ENCODE data around the gene ATXN7L1.
A peak's percentile ranks its signal among the peaks of the same experiment; 100 is the strongest.

ATXN7L1 gene

DNA sequence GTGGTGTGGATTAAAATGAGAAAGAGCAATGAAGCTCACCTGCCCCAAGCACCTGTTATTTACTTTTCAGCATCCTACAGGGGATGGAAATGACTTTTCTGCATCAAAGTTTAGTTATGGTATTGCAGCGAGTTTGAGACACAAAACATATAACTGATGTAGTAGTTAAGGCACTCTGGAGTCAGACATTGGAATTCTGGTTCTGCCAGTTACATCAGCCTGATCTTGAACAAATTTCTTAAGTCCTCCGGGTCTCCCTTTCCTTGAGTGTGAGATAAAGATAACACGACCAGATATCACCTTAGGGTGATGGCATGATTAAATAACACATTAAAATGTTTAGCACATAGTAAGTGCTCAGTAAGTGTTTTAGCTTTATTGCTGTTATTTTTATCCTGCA, 97.4 kb downstream of the ATXN7L1 start:
- no peak for DNase-seq (ENCODE audit: low read depth in 2 of 2)

DNA sequence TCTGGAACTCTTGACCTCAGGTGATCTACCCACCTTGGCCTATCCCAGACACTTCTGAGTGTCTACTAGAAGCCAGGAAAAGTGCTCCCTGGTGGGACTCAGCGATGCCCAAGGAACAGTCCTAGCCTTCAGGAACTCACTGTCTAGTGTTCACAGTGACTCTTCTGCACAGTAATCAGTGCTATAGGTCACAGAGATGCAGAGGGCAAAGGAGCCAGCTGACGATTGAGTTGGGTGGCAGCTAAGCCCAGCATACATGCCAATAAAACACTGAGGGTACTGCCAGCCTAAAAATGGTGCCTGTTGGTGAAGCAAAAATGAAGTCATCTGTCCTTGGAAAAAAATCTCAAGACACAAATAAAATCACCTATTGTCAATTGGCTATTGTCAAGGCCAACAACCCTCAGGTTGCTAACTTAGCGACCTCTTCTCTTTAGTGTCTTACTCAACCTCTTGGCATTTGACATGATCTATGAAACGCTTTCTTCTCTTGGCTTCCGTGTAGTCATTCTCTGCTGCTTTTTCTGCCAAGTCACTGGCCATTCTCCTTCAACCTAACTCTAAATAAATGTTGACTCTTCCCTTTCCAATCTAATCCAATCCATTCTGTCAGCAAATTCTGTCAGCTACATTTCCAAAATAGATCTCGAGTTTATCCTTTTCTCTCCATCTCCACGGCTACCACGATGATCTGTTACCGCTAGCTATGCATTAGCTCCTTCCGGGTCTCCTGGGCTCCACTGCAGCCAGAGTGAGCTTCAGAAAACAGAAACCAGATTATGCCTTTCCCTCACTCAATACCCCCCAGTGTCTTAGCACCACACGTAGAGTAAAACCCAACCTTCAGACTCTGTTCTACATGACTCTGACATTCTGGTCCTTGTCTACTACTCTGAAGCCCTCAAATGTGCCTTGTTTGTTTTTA, 99.2 kb downstream of the ATXN7L1 start:
- DNase-seq (ENCODE audit: low read depth in 2 of 2): no peak

DNA sequence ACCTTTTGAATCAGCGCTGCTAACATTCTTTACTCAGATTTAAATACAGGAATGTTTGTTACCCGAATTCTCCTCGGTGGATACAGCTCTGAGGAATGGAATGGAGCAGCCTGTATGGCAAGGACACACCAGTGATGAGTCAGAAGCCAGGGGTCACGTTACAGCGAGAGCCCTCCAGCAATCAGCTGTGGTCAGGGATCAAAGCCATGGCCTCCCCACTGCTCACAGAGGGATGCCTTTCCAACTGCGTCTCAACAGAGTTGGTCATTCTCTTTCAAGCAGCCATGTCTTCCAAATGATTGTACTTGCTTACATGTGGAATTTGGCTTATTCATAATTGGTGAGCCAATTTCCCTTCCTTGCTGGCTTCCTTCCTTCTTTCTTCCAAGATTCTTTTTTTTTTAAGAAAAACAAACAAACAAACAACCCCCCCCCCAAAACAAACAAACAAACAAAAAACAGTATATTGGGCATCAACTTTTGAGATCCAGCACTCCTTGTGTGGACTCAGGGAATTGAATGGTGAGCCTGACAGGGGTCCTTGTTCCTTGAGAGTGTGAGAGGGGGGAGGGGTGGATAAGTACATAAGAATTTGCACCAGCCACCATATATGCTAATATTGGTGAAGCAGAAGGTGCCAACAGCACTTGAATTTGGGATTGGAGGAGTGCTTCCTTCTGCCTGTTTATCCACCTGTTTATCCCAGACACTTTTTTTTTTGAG, 100.2 kb downstream of the ATXN7L1 start:
- peak; percentile 88 to 89 for DNase-seq (ENCODE audit: low read depth in 2 of 2)

DNA sequence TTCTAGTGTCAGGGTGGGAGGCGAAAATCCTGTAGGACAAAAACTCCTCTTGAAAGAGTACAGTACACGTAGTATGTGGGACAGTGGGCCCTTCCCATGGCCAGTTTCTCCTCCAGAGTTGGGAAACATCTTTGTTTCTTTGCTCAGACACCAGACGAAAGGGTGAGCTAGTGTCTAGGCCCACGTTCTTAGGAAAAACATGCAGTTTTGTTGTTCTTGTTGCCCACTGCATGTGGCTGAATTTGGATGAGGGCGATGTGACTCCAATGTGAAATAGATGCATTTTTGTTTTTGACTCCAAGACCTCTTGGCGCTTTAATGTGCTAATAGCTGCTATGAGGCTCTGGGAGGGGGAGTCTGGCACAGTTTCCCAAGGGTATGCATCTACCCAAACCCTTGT, 100.8 kb downstream of the ATXN7L1 start:
- no peak for DNase-seq (ENCODE audit: low read depth in 2 of 2)

DNA sequence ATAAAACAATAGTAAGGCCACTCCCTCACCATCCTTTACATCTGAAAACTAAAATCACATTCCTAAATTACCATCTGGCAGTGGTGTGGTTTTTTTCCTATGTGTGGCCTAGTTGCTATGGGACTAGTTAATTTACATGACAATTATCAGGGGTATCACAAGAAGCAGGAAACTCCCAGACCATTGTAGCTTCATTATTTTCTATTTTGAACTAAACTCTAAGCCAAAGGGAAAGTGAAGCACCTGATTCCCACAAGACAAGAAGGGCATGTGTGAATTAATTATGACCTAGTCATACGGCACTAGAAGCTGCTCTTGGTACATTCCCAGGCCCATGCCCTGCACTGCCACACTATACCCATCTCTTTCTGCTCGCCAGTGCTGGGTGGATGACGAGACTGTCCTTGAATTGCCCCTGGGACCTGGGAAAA, 103.4 kb downstream of the ATXN7L1 start:
- no peak for DNase-seq (ENCODE audit: low read depth in 2 of 2)

DNA sequence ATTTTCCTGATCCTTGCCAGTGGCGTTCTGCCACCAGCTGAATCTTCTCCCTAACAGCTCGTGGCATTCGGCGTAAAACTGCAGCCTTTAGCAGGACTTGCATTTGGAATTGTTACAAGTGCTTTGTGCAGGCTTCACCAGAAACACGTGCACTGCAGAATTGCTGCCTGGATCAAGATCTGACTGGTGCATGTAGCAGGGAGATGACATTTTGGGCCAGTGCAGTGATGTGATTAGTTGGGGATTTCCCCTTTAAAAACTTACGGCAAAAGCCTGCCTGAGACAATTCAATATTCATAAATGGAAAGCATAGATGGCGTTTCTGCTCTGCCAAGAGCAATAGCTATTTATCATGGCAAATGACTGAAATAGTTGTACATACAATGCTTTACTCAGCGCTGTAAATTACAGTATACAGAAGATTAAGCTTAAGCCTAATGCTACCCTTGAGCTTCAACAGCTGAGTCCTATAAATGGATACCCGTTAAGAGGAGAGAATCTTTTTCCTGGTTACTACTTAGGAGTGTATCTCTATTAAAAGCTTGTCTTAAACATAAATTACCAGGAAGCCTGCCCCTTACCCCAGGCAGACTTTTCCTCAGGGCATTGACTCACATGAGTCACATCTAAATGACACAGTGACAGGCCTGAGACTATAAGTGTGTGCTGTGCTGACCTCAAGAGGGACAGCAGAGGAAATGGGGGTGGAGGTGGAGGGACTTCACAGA, 106.3 kb downstream of the ATXN7L1 start:
- DNase-seq (ENCODE audit: low read depth in 2 of 2): peak in 1 of 2 experiments; percentile 32

DNA sequence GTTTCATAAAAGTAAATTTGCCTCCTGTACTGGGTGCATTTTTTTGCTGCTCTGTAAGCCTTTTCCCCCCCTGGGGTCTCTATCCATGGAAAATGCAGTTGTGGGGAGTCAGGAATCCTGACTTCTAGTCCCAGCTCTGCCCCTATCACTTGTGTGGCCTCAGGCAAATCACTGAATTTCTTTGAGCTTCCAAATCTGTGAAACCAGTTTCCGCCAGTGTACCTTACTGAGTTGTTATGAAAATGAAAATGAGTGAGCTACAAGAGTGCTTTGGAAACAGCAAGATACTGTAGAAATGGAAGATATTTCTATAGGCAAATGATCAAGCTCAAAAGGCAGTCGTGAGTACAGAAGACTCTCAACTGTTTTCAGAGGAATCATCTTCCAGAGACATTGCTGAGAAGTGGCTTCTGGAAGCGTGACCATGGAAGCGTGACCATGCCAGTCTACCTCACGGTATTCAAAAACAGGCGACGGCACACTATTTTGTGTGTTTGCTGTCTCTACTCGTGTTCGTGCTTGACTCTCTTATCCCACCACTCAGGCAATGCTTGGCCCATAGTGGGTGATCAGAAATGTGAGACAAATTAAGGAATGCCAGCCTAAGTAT, 107.4 kb downstream of the ATXN7L1 start:
- no peak for DNase-seq (ENCODE audit: low read depth in 2 of 2)

DNA sequence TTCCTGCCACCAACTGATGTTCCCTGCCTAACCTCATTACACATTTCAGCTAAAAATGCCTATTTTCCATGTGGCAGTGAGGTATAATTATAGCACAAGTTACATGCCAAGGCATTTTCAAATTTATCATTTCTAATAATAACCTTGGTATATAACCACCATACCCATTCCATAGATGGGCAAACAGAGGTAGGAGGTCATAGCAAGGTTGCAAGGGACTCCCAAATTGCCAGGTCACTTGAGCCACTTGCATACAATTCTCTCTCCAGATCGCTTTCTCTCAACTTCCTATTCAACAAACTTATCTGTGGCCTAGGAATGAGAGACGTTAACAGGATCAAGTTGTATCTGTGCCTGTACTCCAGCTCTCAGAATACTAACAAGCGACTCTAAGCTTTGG, 108.3 kb downstream of the ATXN7L1 start:
- DNase-seq (ENCODE audit: low read depth in 2 of 2): no peak

DNA sequence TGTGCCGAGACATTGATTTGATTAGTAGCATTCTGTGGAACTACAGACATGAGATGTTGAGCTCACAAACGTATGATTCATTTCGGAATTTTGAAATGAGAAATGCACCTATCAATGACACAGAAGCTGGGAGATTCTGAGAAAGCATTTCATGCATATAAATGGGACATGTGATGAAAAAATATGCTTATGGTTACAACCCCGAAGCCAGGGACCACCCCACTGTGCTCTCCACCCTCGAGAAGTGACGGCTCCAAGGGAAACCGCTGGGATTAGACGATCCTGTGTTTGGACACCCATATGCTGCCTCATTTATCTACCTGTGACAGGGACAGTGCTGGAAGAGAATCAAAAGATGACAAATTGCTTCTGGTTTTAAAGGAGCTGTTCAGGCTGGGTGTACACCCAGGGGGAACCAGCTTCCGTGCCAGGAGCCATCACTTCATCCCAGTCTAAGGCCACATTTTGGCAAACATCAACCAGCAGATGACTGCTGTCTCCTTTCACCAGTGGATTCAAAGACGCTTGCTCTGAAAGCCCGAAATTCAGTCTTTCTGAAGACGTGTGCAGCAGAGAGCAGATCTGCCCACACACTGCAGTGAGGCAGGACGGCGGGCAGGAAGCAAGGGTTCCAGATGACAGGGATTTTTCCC, 109.9 kb downstream of the ATXN7L1 start:
- peak; percentile 35 to 49 for DNase-seq (ENCODE audit: low read depth in 2 of 2)

DNA sequence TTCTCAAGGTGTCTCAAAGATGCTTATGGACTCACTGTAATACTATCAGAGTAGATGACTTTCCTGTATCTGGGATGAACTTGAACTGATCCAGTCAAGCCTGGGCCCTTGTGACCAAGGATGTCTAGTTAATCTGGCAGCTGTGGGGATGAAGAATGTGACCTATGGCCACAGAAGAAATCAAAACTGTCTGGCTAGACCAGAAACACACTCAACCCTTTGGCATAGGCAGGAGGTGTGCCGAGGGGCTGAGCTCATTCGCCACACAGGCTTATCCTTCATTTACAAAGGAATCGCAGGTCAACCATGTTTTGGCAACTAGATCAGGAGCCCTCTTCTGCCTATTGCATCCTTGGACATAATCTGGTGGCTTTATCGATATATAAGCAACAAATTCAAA, 110.6 kb downstream of the ATXN7L1 start:
- no peak for DNase-seq (ENCODE audit: low read depth in 2 of 2)

DNA sequence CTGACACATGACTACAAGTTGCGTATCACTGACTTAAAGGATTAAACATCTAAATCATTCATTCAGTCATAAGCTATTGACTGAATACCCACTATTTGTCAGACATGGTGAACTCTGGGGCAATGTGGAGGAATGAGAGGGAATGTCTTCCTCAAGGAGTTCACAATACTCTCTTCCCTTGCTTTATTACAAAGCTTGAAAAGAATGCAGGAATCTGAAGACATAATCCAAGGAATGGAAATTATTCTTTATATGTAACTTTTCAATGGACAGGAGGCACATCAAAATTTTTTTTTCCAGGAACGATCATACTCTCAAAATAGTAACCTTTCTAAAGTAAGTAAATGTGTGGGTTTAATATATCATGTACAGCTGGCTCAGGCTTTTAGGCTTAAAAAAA, 111.9 kb downstream of the ATXN7L1 start:
- DNase-seq (ENCODE audit: low read depth in 2 of 2): no peak

DNA sequence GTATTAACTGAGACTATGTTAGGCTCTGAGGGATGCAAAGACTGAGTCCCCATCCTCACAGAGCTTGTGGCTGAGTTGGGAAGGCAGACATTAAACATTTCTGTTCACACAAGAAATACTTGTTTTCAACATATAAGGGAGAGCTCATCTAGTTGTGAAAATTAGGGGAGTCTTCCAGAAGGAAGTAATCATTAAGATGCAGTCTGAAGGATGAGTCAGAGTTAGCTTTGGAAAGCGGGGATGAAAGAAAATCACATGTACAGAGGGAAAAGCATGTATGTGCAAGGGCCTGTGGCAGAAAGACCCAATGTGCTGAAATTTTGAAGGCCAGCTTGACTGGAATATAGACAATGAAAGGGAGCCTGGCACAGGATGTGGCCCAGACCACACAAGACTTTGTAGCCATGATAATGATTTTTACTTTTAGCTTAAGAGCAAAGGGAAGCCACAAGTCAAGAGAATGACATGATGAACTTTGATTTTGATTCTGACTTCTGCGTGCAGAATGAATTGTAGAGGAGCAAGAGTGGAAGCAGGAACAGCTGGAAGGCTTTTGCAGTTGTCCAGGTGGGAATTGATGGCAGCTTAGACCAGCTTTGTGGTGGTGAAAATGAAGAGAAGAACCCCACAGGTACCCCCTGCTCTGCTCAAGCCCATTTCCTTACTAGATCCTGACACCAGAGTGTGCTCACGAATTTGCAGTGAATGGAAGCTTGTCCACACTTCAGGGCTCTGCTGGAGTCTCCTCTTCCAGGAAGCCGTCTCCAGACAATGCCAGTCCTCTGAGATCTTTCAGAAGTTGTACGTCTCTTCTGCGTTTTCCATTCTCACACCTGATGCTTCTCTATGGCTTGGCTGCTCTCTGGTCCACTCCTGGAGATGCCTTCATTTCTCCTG, 115.6 kb downstream of the ATXN7L1 start:
- peak; percentile 51 for DNase-seq (ENCODE audit: low read depth in 2 of 2)

DNA sequence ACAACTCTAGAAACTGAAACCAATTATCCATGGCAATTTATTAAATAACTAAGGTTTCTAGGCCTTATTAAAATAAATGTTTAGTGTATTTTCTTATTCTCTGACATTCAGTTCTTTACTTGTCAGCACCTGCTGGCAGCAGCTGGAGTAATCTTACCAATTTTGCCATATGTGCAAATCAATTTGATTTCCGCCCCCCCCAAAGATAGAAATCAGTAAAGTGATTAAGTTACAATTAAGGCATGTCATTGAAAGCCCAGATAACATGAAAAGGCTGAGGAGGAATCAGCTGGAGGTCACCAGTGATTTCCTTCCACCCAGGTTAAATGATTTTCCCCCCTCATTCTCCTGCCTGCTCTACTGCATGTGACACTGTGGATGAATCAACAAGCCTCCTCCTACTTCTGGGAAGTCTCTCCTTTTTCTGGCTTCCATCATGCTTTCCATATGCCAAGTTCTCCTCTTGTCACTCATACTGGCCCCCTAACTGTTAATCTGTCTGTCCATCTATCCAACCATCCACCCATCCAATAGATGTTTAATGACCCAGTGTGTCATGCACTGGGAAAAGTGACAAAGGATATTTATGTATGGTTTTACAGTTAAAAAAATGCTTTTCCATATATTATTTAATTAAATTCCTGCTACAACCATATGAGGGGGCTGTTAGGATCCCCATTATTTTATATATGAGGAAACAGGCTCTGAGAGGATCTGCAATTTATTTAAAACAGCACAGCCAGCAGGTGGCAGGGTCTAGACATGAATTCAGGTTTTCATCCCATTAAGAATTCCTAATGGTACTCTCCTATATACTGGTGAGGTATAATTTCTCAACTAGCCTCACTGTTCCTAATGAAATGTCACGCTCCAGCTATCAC, 116.5 kb downstream of the ATXN7L1 start:
- peak; percentile 42 to 45 for DNase-seq (ENCODE audit: low read depth in 2 of 2)

DNA sequence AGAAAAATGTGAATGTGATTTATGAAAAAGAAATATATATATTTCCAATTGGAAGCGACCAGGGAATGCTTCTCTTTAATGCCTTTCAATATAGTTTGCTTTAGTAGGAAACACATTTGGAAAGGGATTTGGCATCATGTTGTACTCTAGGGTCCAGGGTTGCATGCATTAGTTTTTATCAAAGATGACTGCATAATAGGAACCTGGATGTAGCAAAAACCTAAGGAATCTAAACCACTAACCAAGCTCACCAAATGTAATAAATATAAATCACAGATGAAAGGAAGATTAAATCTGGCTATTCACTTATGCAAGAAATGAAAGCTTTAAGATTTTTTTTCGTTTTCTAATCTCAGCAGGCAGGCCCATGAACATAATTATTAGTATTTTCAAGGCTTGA, 120.0 kb downstream of the ATXN7L1 start:
- DNase-seq (ENCODE audit: low read depth in 2 of 2): no peak

DNA sequence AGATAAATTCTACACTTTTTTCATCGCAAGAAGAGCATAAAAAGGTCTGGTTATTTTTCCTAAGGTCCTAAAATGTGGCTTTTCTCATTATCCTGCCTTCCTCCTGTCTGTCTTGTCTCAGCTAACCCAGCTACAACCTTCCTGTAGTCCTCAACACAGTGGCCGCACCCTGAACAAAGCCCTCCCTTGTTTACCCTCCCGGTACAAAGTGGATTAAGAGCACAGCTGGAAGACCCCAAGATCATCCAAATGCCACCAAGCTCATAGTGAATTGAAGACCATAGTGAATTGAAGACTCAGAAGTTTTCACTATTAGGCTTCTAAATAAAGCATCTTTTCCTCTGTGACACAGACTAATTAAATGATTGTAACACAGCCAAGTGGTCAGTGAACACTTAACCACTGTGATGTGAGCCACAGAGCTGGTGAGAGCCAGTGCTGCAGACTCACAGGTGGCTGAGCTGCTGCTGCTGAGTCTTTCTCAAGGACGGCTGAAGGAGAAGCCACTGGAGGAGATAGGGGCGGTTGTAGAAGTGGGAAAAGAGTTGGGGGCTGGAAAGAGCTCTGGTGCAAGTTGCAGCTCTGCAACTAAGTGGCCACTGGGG, 123.6 kb downstream of the ATXN7L1 start:
- no peak for DNase-seq (ENCODE audit: low read depth in 2 of 2)

DNA sequence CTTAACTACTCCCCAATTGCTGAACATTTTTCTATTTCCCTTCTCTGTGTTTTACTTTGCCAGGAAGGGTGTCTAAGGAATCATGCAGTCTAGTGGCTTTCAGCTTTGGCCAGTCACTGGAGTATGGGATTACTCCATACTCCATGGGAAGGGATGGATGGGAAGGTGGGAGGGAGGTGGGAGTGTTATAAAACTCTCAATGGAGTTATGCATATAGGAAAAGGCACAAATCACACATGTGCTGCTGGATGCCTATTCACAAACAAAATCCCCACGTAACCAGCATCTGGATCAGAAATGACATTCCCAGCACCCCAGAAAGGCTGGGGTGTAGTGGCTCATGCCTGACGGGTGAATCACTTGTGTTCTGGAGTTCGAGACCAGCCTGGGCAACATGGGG, 125.3 kb downstream of the ATXN7L1 start:
- DNase-seq (ENCODE audit: low read depth in 2 of 2): no peak

DNA sequence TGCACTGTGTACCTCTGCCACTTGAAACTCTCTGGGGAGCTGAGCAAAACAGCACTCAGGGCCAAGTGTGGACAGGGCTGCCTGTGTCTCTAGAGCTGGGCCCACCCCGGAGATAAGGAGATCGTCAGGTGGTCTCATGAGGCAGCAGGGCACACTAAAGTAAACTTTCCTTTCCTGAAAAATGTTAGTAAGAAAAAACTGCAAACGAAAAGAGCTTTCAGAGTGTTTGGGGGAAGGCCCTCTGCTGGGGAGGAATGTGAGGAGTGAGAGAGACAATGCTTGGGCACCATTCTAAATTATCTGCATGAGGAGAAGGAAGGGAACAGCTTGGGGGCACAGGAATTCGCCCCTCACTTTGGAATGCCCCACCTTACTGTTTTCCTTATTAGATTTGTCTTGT, 127.7 kb downstream of the ATXN7L1 start:
- no peak for DNase-seq (ENCODE audit: low read depth in 2 of 2)

DNA sequence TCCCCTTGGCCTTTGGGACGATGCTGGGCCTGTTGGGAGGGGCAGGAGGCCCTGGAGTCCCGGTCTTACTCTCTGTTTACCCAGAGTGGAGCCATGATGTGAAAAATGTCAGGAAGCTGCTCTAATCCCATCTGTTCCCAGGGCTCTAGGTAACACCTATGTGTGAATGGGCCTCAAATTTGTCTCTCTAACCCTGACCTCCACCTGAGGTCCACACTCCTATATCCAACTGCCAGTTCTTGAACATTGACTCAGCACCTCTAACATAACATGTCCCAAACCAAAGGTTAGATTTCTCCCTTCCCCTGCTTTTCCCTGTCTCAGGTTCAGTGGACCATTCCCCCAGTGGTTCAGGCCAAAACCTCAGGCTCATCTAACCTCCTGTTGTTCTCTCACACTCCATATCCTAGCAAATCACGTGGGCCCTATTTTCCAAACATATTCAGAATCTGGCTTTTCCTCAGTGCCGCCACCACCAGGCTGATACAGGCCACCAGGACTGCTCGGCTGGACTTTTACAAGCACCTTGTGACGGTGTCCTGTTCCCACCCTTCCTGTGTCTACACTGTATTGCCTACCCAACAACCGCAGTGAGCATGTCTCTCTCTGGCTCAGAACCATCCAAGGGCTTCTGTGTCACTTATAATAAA, 130.6 kb downstream of the ATXN7L1 start:
- DNase-seq (ENCODE audit: low read depth in 2 of 2): no peak
